ENCODE results near the gene HOXB7.

- TF ChIP-seq CTCF (conservative IDR thresholded peaks at IDR 0.05), result no peak
- TF ChIP-seq EZH2 (IDR thresholded peaks at IDR 0.05; ENCODE audit: low read depth), result no peak
Measured at GRCh38 chr17:48582750-48583069, 28.1 kb downstream of the HOXB7 start.
